CD4-positive, alpha-beta T cell (primary cell): ENCODE results near the gene NPAS3. TPM values are rescaled to one million over a fixed set of nuclear protein-coding genes. Genes with fewer than 3 reads are reported as not detected.

Experiments used
- ATAC-seq: fragments of 200-7000 bp; cut with Tn5 transposase; one replicate; pipeline ENCODE4 v1.10.0; 2022; ENCODE audit warnings: mild to moderate bottlenecking; ENCODE audit not compliant: poor library complexity
- CTCF ChIA-PET: fragments of 350-600 bp; sonication (Branson Sonifier 250); formaldehyde crosslinking; loops from one replicate; lab custom pipeline; 2021; ENCODE audit warnings: antibody characterized with exemption, inconsistent platforms; lab: Charles Lee
- POLR2A ChIA-PET: fragments of 350-600 bp; sonication (Branson Sonifier 250); formaldehyde crosslinking; loops from one replicate; lab custom pipeline; 2021; ENCODE audit warnings: antibody characterized with exemption, inconsistent platforms; lab: Charles Lee
- DNase-seq, 14 experiments: peaks; one replicate each; pipeline ENCODE4 v3.0.0-alpha.2; 2013 to 2020; ENCODE audit warnings: mixed read lengths in 2 of 14
- H3K27ac ChIP-seq, 2 donors: one replicate each; pipeline versions ENCODE4 v1.5.1 to v1.7.0; 2013; ENCODE audit warnings: low read length in 2 of 2, low read depth in 1 of 2, mild to moderate bottlenecking in 1 of 2
- H3K27me3 ChIP-seq, 2 experiments: 1 replicate in 1 of 2; 2 replicates in 1 of 2; pipeline versions ENCODE4 v1.6.1 to v1.7.0; 2013; ENCODE audit warnings: low read length in 2 of 2, control low read depth in 1 of 2, mild to moderate bottlenecking in 1 of 2, moderate library complexity in 1 of 2; ENCODE audit not compliant: insufficient read depth in 2 of 2, control insufficient read depth in 1 of 2
- H3K36me3 ChIP-seq: one replicate; pipeline ENCODE4 v1.6.1; 2013; ENCODE audit warnings: low read length, control low read depth; ENCODE audit not compliant: insufficient read depth
- H3K4me1 ChIP-seq: one replicate; pipeline ENCODE4 v1.6.1; 2013; ENCODE audit warnings: low read length, control low read depth; ENCODE audit not compliant: insufficient read depth
- H3K4me3 ChIP-seq: one replicate; pipeline ENCODE4 v1.5.1; 2013; ENCODE audit warnings: mild to moderate bottlenecking, low read length, moderate library complexity
- H3K9me3 ChIP-seq, 2 experiments: 1 replicate in 1 of 2; 2 replicates in 1 of 2; pipeline versions ENCODE4 v1.6.1 to v1.7.0; 2013; ENCODE audit warnings: low read length in 2 of 2, mild to moderate bottlenecking in 2 of 2, control low read depth in 1 of 2, moderate library complexity in 1 of 2; ENCODE audit not compliant: control insufficient read depth in 1 of 2, insufficient read depth in 1 of 2
- H3K27ac Mint-ChIP-seq: one replicate; pipeline ENCODE4 v1.8.0; 2020; ENCODE audit warnings: mixed read lengths
- H3K27me3 Mint-ChIP-seq: one replicate; pipeline ENCODE4 v1.8.0; 2021; ENCODE audit warnings: mixed read lengths
- H3K36me3 Mint-ChIP-seq: one replicate; pipeline ENCODE4 v1.8.0; 2021; ENCODE audit warnings: low read depth, mixed read lengths
- H3K4me1 Mint-ChIP-seq: one replicate; pipeline ENCODE4 v1.8.0; 2021; ENCODE audit warnings: low read depth, mixed read lengths
- H3K4me3 Mint-ChIP-seq: one replicate; pipeline ENCODE4 v1.8.0; 2020; ENCODE audit warnings: mild to moderate bottlenecking, mixed read lengths
- H3K9me3 Mint-ChIP-seq: one replicate; pipeline ENCODE4 v1.8.0; 2020; ENCODE audit warnings: mixed read lengths
- CTCF ChIP-seq: fragments of 200-600 bp; IDR thresholded peaks from one replicate; pipeline ENCODE4 v1.8.0; 2022; ENCODE audit warnings: antibody characterized with exemption, mild to moderate bottlenecking
- intact Hi-C, 2 experiments: fragments of 100-400 bp; cut with DNase I in 1 of 2; cut with micrococcal nuclease in 1 of 2; formaldehyde crosslinking; loops; one replicate each; pipeline versions ENCODE4 v1.15.1 to v1.9.0; 2023 to 2025; cut with DNase I, micrococcal nuclease
- total RNA-seq, 174 experiments: library from RNA in 2 of 174; stranded (reverse) in 2 of 174; gene quantifications; one replicate each; pipeline ENCODE4 v1.2.3 and lab custom pipeline; 2021 to 2026

The NPAS3 gene
- total RNA-seq, 2 experiments from 2014 or later, result not detected

- POLR2A ChIA-PET, result no interaction called here
- Mint-ChIP-seq H3K27me3 (no peaks in the 10 kb centered on the region), H3K9me3 (no peaks in the 10 kb centered on the region), H3K36me3 (no peaks in the 10 kb centered on the region), H3K27ac (no peak overlapping the region), H3K4me3 (no peak overlapping the region), H3K4me1 (no peaks in the 10 kb centered on the region)
- Histone ChIP-seq H3K27me3 (no peaks in the 10 kb centered on the region), H3K36me3 (no peaks in the 10 kb centered on the region), H3K27ac (no peak overlapping the region), H3K4me1 (no peaks in the 10 kb centered on the region), H3K9me3 (no peaks in the 10 kb centered on the region), H3K4me3 (no peak overlapping the region)
- intact Hi-C loops, result loop anchor here in 1 of 2 experiments (5.0 kb wide), 1 partner anchor 752 kb away; no protein-coding TSS in a partner anchor
- CTCF ChIA-PET, result no interaction called here
- peak in 5 of 14 experiments; percentile 2 to 18 (median 12) for DNase-seq
- no peak for TF ChIP-seq CTCF
- no peak for ATAC-seq
Observed at GRCh38 chr14:33475623-33476022, 536.9 kb downstream of the NPAS3 start.

- Histone ChIP-seq H3K9me3 (no peaks in the 10 kb centered on the region), H3K27me3 (no peaks in the 10 kb centered on the region), H3K36me3 (no peaks in the 10 kb centered on the region), H3K4me1 (no peaks in the 10 kb centered on the region), H3K27ac (no peak overlapping the region), H3K4me3 (no peak overlapping the region)
- Mint-ChIP-seq H3K36me3 (no peaks in the 10 kb centered on the region), H3K9me3 (no peaks in the 10 kb centered on the region), H3K27ac (no peak overlapping the region), H3K4me1 (no peaks in the 10 kb centered on the region), H3K4me3 (no peak overlapping the region), H3K27me3 (no peaks in the 10 kb centered on the region)
- intact Hi-C loops, result loop anchor here in 1 of 2 experiments (5.0 kb wide), 1 partner anchor 750 kb away; no protein-coding TSS in a partner anchor
- no peak for DNase-seq
- POLR2A ChIA-PET, result no interaction called here
- TF ChIP-seq CTCF, result no peak
- ATAC-seq, result no peak
- CTCF ChIA-PET, result no interaction called here
Observed at GRCh38 chr14:33477797-33478196, 539.1 kb downstream of the NPAS3 start.

- no peak overlapping the region for H3K27ac ChIP-seq
Observed at GRCh38 chr14:33480071-33480886, 541.6 kb downstream of the NPAS3 start.

More at GRCh38 chr14:33480071-33480886, 541.6 kb downstream of the NPAS3 start:
- Mint-ChIP-seq H3K4me1 (no peaks in the 10 kb centered on the region), H3K9me3 (no peaks in the 10 kb centered on the region), H3K27ac (no peak overlapping the region), H3K27me3 (peaks cover 25% of the 10 kb centered on the region), H3K4me3 (no peak overlapping the region), H3K36me3 (no peaks in the 10 kb centered on the region)
- no peak for TF ChIP-seq CTCF
- ATAC-seq (no peak), DNase-seq (no peak)
- no peaks in the 10 kb centered on the region for H3K9me3 ChIP-seq
- no peaks in the 10 kb centered on the region for H3K27me3 ChIP-seq
- ChIA-PET POLR2A (no interaction called here), CTCF (no interaction called here)
- intact Hi-C loops, result no loop called here
- no peaks in the 10 kb centered on the region for H3K4me1 ChIP-seq
- no peaks in the 10 kb centered on the region for H3K36me3 ChIP-seq
- H3K4me3 ChIP-seq, result no peak overlapping the region
